GM12878 (cell line): ENCODE data around the gene MEIS2. TPM values are rescaled to one million over a fixed set of nuclear protein-coding genes. Genes with fewer than 3 reads are reported as not detected.

Experiments used
- ATAC-seq: fragments of 200-7000 bp; cut with Tn5 transposase; 3 replicates; pipeline ENCODE4 v1.9.1; 2020; ENCODE audit warnings: mild to moderate bottlenecking, moderate library complexity
- BruUV-seq: library from RNA; stranded (reverse); fragments of 400-500 nt; replicated peaks from 2 replicates; lab custom pipeline; 2021; lab: Mats Ljungman, UMichigan
- CTCF ChIA-PET: fragments of 300-600 bp; sonication (Branson Sonifier 250); formaldehyde crosslinking; extraction: SDS; loops from one replicate; lab custom pipeline; 2021; ENCODE audit warnings: inconsistent platforms; lab: Yijun Ruan, JAX
- POLR2A ChIA-PET: fragments of 350-600 bp; formaldehyde crosslinking; extraction: SDS; loops from one replicate; lab custom pipeline; 2021; ENCODE audit warnings: inconsistent platforms; lab: Charles Lee
- RAD21 ChIA-PET: fragments of 300-600 bp; sonication (Branson Sonifier 250); formaldehyde crosslinking; loops from one replicate; lab custom pipeline; 2023; ENCODE audit warnings: antibody characterized with exemption; ENCODE audit not compliant: unreplicated experiment; lab: Charles Lee
- SMC1A ChIA-PET: fragments of 300-600 bp; sonication (Branson Sonifier 250); formaldehyde crosslinking; loops from one replicate; lab custom pipeline; 2023; ENCODE audit not compliant: unreplicated experiment, uncharacterized antibody; lab: Charles Lee
- DNase-seq: peaks from one replicate; pipeline ENCODE4 v3.0.0-alpha.2; 2011; ENCODE audit warnings: low read depth, low spot score
- FAIRE-seq: peaks from 3 replicates; lab custom pipeline; 2011; peaks lifted over from hg19 to GRCh38; lab: Jason Lieb, UNC
- H2AFZ ChIP-seq: 2 replicates; pipeline ENCODE4 v1.6.0; 2011; ENCODE audit warnings: low read depth, low read length, control low read depth; ENCODE audit not compliant: control insufficient read depth
- H3K27ac ChIP-seq: 2 replicates; pipeline ENCODE4 v1.5.1; 2011; ENCODE audit warnings: control low read depth; ENCODE audit not compliant: control insufficient read depth, insufficient read depth
- H3K27me3 ChIP-seq, 2 experiments: replicated peaks in 1 of 2; 2 replicates each; pipeline versions ENCODE4 v1.6.0 to v1.6.1; 2011; ENCODE audit warnings: low read length in 1 of 2; ENCODE audit not compliant: control insufficient read depth in 2 of 2, insufficient read depth in 2 of 2
- H3K36me3 ChIP-seq, 2 experiments: 2 replicates each; pipeline ENCODE4 v1.5.1; 2011; ENCODE audit warnings: low read length in 1 of 2; ENCODE audit not compliant: control insufficient read depth in 2 of 2, insufficient read depth in 2 of 2
- H3K4me1 ChIP-seq: 2 replicates; pipeline ENCODE4 v1.6.1; 2011; ENCODE audit warnings: mild to moderate bottlenecking, low read length, moderate library complexity, mixed read lengths; ENCODE audit not compliant: control insufficient read depth, insufficient read depth
- H3K4me2 ChIP-seq: 2 replicates; pipeline ENCODE4 v1.6.0; 2011; ENCODE audit warnings: control low read depth; ENCODE audit not compliant: control insufficient read depth, insufficient read depth
- H3K4me3 ChIP-seq: fragments of 200-600 bp; sonication (generic); 2 replicates; pipeline ENCODE4 v1.5.1; 2016
- H3K79me2 ChIP-seq: 2 replicates; pipeline ENCODE4 v1.6.0; 2011; ENCODE audit warnings: low read length; ENCODE audit not compliant: control insufficient read depth, insufficient read depth
- H3K9ac ChIP-seq: 2 replicates; pipeline ENCODE4 v1.8.0; 2011; ENCODE audit warnings: low read length, control low read depth, mixed read lengths; ENCODE audit not compliant: control insufficient read depth, insufficient read depth
- H3K9me3 ChIP-seq: replicated peaks from 3 replicates; pipeline ENCODE4 v1.5.1; 2011; ENCODE audit warnings: mild to moderate bottlenecking, low read length; ENCODE audit not compliant: control insufficient read depth, insufficient read depth
- H4K20me1 ChIP-seq: 2 replicates; pipeline ENCODE4 v1.6.0; 2011; ENCODE audit not compliant: control insufficient read depth, insufficient read depth
- BRCA1 ChIP-seq: IDR thresholded peaks from 2 replicates; pipeline ENCODE4 v1.6.1; 2011; ENCODE audit warnings: low read depth, low read length, improper control_type of control experiment
- EP300 ChIP-seq, 2 experiments: fragments of 150-350 bp in 1 of 2; IDR thresholded peaks; 2 replicates each; pipeline ENCODE4 v1.6.1; 2011 to 2012; ENCODE audit warnings: low read depth in 2 of 2, low read length in 2 of 2, borderline replicate concordance in 1 of 2, improper control_type of control experiment in 1 of 2, inconsistent platforms in 1 of 2; ENCODE audit not compliant: control insufficient read depth in 1 of 2
- GATAD2B ChIP-seq: fragments of 450-650 bp; conservative IDR thresholded peaks from 2 replicates; pipeline ENCODE4 v1.6.1; 2017; ENCODE audit warnings: low read depth, mild to moderate bottlenecking, moderate library complexity
- HDAC2 ChIP-seq: fragments of 200-600 bp; sonication (generic); IDR thresholded peaks from 2 replicates; pipeline ENCODE4 v1.6.1; 2017
- HDAC6 ChIP-seq: fragments of 200-600 bp; sonication (generic); IDR thresholded peaks from one replicate; pipeline ENCODE4 v1.8.0; 2017; ENCODE audit warnings: antibody characterized with exemption; ENCODE audit not compliant: unreplicated experiment
- IKZF1 ChIP-seq: fragments of 450-650 bp; conservative IDR thresholded peaks from 2 replicates; pipeline ENCODE4 v1.6.1; 2017; ENCODE audit warnings: antibody characterized with exemption, mild to moderate bottlenecking
- KAT2A ChIP-seq: conservative IDR thresholded peaks from 2 replicates; pipeline ENCODE4 v1.6.1; 2011; ENCODE audit warnings: low read depth, low read length; ENCODE audit not compliant: control insufficient read depth
- MTA3 ChIP-seq: IDR thresholded peaks from 2 replicates; pipeline ENCODE4 v1.6.1; 2012; ENCODE audit warnings: low read length, inconsistent platforms, borderline replicate concordance
- NFIC ChIP-seq: IDR thresholded peaks from 2 replicates; pipeline ENCODE4 v1.6.1; 2012; ENCODE audit warnings: low read depth, mild to moderate bottlenecking, inconsistent platforms, low read length, moderate library complexity
- NR2F1 ChIP-seq: fragments of 450-650 bp; conservative IDR thresholded peaks from 2 replicates; pipeline ENCODE4 v1.6.1; 2017; ENCODE audit warnings: mild to moderate bottlenecking
- POLR2AphosphoS2 ChIP-seq: IDR thresholded peaks from 2 replicates; pipeline ENCODE4 v1.6.1; 2011; ENCODE audit warnings: low read depth, mild to moderate bottlenecking, low read length, improper control_type of control experiment, moderate library complexity
- SREBF1 ChIP-seq: IDR thresholded peaks from 2 replicates; pipeline ENCODE4 v1.6.1; 2012; ENCODE audit warnings: mild to moderate bottlenecking, low read length
- YY1 ChIP-seq: IDR thresholded peaks from 2 replicates; pipeline ENCODE4 v1.6.1; 2011; ENCODE audit warnings: low read depth, mild to moderate bottlenecking, low read length
- WGBS: methylation state at CpG from one replicate; pipeline ENCODE4 v1.1.6; 2016; ENCODE audit warnings: low lambda C conversion rate; ENCODE audit not compliant: insufficient replicate concordance, insufficient coverage; ENCODE audit errors: missing lambda C conversion rate; 5-methylcytosine and 5-hydroxymethylcytosine counted together
- in situ Hi-C: fragments of 300-500 bp; cut with MboI; formaldehyde crosslinking; loops from 9 replicates; pipeline ENCODE4 v1.14.3; 2018; ENCODE audit warnings: mixed read lengths
- intact Hi-C: fragments of 100-400 bp; cut with micrococcal nuclease; formaldehyde crosslinking; loops from one replicate; pipeline ENCODE4 v1.14.2; 2022; ENCODE audit not compliant: unreplicated experiment
- polyA plus RNA-seq, 11 experiments: library from polyadenylated mRNA; depleted of rRNA in 4 of 11; unstranded in 6 of 11; stranded (reverse) in 5 of 11; fragments of >200 nt; fragmentation: Nextera tagmentation in 4 of 11; fragmentation: Illumina TruSeq in 1 of 11; extraction: Ambion mirVana in 4 of 11; extraction: Trizol in 1 of 11; gene quantifications; 1 replicate in 1 of 11; 2 replicates in 10 of 11; pipeline versions ENCODE4 v1.2.1 to v1.2.3, GENCODE V29; 2011 to 2016; ENCODE audit warnings: inconsistent platforms in 2 of 11, missing spikeins in 2 of 11, low read depth in 1 of 11
- total RNA-seq, 4 experiments: library from RNA; depleted of rRNA in 3 of 4; stranded (reverse); fragments of >200 nt in 3 of 4; fragmentation: Illumina TruSeq in 1 of 4; extraction: Trizol in 1 of 4; gene quantifications; 2 replicates each; pipeline versions ENCODE4 v1.2.1 to v1.2.3, GENCODE V29; 2013 to 2021

MEIS2 gene
- total and polyA plus RNA-seq, 10 of the 15 experiments (the other 5 are each of a cell fraction or from before 2014, with no cell fraction given) = 9.2 to 54.0 (median 20.4) TPM

GRCh38 chr15:36938764-36939163, 161.6 kb downstream of the MEIS2 start:
- ChIA-PET SMC1A (interaction anchor here (0.9 to 2.1 kb wide), 7 partner anchors 9 to 102 kb away, joined by 3 to 7 read pairs (median 4); no protein-coding TSS in a partner anchor), POLR2A (no interaction called here), RAD21 (no interaction called here), CTCF (interaction anchor here (0.6 to 1.5 kb wide), 3 partner anchors 8 to 36 kb away, joined by 3 to 4 read pairs (median 3); no protein-coding TSS in a partner anchor)
- Histone ChIP-seq H3K27ac (no peak overlapping the region), H3K4me3 (no peak overlapping the region), H3K79me2 (no peaks in the 10 kb centered on the region), H2AFZ (no peak overlapping the region), H4K20me1 (no peaks in the 10 kb centered on the region), H3K27me3 (no peaks in the 10 kb centered on the region), H3K4me2 (no peak overlapping the region), H3K9ac (no peak overlapping the region), H3K9me3 (no peaks in the 10 kb centered on the region), H3K4me1 (no peaks in the 10 kb centered on the region), H3K36me3 (no peaks in the 10 kb centered on the region)
- no TSS peak for BruUV-seq
- no peak for DNase-seq
- TF ChIP-seq KAT2A (no peak), BRCA1 (no peak), MTA3 (no peak), SREBF1 (no peak), POLR2AphosphoS2 (no peak), IKZF1 (no peak), GATAD2B (no peak), HDAC2 (no peak), NFIC (no peak), NR2F1 (no peak), EP300 (IDR thresholded peaks at IDR 0.05; ENCODE audit: borderline replicate concordance in 1 of 2, control insufficient read depth in 1 of 2, low read depth in 2 of 2, low read length in 2 of 2) (no peak), YY1 (no peak), HDAC6 (no peak)
- no peak for FAIRE-seq
- intact Hi-C loops = no loop called here
- no peak for ATAC-seq
- 51% methylated on average over 7 of the region's 7 CpGs for WGBS
- in situ Hi-C loops = no loop called here
